Gastrocnemius medialis (tissue), 4 donors: ENCODE measurements around the gene MAN2A1.

ENCODE experiments used
- POLR2A ChIP-seq, 2 donors: fragments of 450-650 bp; IDR thresholded peaks; one replicate each; pipeline ENCODE4 v1.6.1; 2017; ENCODE audit warnings: antibody characterized with exemption in 2 of 2, mild to moderate bottlenecking in 2 of 2, moderate library complexity in 2 of 2
- TF ChIP-seq, protein P1 (sequence below), 5 experiments: fragments of 450-650 bp in 3 of 5; fragments of 200-600 bp in 2 of 5; sonication (generic) in 2 of 5; IDR thresholded peaks in 4 of 5; conservative IDR thresholded peaks in 1 of 5; 1 replicate in 4 of 5; 2 replicates in 1 of 5; pipeline ENCODE4 v1.5.1; 2016 to 2019; ENCODE audit warnings: antibody characterized with exemption in 5 of 5, mild to moderate bottlenecking in 3 of 5, moderate library complexity in 3 of 5

DNA sequence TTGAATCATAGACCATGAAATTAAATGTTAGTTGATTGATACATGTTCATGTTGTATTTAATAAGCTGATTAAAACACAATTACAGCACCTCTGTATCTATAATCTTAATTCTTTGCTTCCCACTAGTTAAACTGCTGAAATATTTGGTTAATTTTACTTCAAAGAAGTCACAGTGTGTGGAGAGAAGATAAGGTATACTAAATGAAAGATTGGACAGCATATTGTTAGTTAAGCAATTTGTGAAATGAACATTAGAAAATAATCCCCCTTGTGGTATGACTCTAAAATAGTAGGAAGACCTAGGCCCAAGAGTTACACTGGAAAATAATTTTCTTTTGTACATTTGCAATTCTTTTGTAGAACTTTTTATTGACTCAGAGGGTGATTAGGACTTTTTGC, 30.3 kb downstream of the MAN2A1 start:
- TF ChIP-seq POLR2A (IDR thresholded peaks at IDR 0.05), result no peak
- TF ChIP-seq, protein P1, sequence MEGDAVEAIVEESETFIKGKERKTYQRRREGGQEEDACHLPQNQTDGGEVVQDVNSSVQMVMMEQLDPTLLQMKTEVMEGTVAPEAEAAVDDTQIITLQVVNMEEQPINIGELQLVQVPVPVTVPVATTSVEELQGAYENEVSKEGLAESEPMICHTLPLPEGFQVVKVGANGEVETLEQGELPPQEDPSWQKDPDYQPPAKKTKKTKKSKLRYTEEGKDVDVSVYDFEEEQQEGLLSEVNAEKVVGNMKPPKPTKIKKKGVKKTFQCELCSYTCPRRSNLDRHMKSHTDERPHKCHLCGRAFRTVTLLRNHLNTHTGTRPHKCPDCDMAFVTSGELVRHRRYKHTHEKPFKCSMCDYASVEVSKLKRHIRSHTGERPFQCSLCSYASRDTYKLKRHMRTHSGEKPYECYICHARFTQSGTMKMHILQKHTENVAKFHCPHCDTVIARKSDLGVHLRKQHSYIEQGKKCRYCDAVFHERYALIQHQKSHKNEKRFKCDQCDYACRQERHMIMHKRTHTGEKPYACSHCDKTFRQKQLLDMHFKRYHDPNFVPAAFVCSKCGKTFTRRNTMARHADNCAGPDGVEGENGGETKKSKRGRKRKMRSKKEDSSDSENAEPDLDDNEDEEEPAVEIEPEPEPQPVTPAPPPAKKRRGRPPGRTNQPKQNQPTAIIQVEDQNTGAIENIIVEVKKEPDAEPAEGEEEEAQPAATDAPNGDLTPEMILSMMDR (IDR thresholded peaks at IDR 0.05 in 4 of 5, conservative IDR thresholded peaks at IDR 0.05 in 1 of 5), result no peak
